Hematopoietic multipotent progenitor cell treated with erythropoietin and hydrocortisone succinate and interleukin-3 and kit ligand, for 8 days (in vitro differentiated cells): ENCODE data around the gene RIPPLY1.

Experiments
- DNase-seq: peaks from one replicate; pipeline ENCODE4 v3.0.0-alpha.2; 2015

Gene RIPPLY1

GRCh38 chrX:106903291-106903824 lies at the start of gene RIPPLY1:
RIPPLY1 (minus strand) TSS chrX:106903341; CDS start chrX:106903287, 54 bp downstream.
- no peak for DNase-seq

GRCh38 chrX:106952538-106952937 lies 49.4 kb upstream of the RIPPLY1 start:
- DNase-seq = no peak

GRCh38 chrX:106952089-106952488 lies 48.9 kb upstream of the RIPPLY1 start:
- no peak for DNase-seq

GRCh38 chrX:106951230-106951629 lies 48.1 kb upstream of the RIPPLY1 start:
- no peak for DNase-seq

- DNase-seq = no peak
These were observed 47.2 kb upstream of the RIPPLY1 start for GRCh38 chrX:106950381-106950780.

- DNase-seq = no peak
These were observed 46.2 kb upstream of the RIPPLY1 start for GRCh38 chrX:106949366-106949765.

- DNase-seq = no peak
These were observed 45.5 kb upstream of the RIPPLY1 start for GRCh38 chrX:106948641-106949040.

- no peak for DNase-seq
These were observed 43.3 kb upstream of the RIPPLY1 start for GRCh38 chrX:106946464-106946863.

- DNase-seq = no peak
These were observed 36.9 kb upstream of the RIPPLY1 start for GRCh38 chrX:106940068-106940467.

- DNase-seq = no peak
These were observed 36.4 kb upstream of the RIPPLY1 start for GRCh38 chrX:106939566-106939965.

GRCh38 chrX:106936246-106936645 lies 33.1 kb upstream of the RIPPLY1 start:
- DNase-seq = no peak

GRCh38 chrX:106935175-106935574 lies 32.0 kb upstream of the RIPPLY1 start:
- DNase-seq = no peak

GRCh38 chrX:106933538-106933961 lies 30.4 kb upstream of the RIPPLY1 start:
- DNase-seq = peak; percentile 17

- no peak for DNase-seq
These were observed 29.9 kb upstream of the RIPPLY1 start for GRCh38 chrX:106932960-106933537.

GRCh38 chrX:106932492-106932923 lies 29.4 kb upstream of the RIPPLY1 start:
- no peak for DNase-seq

GRCh38 chrX:106931831-106932491 lies 28.8 kb upstream of the RIPPLY1 start:
- no peak for DNase-seq

GRCh38 chrX:106928227-106928626 lies 25.1 kb upstream of the RIPPLY1 start:
- DNase-seq = no peak

GRCh38 chrX:106927700-106928099 lies 24.6 kb upstream of the RIPPLY1 start:
- no peak for DNase-seq

GRCh38 chrX:106927023-106927422 lies 23.9 kb upstream of the RIPPLY1 start:
- DNase-seq = no peak

- DNase-seq = no peak
These were observed 18.5 kb upstream of the RIPPLY1 start for GRCh38 chrX:106921637-106922036.

GRCh38 chrX:106919932-106920452 lies 16.9 kb upstream of the RIPPLY1 start, which contains the start of gene CLDN2:
CLDN2 (plus strand) TSS chrX:106920402; CDS start chrX:106928229, 7,827 bp downstream.
- DNase-seq = no peak

GRCh38 chrX:106917830-106918500 lies 14.8 kb upstream of the RIPPLY1 start:
- peak; percentile 85 for DNase-seq

- DNase-seq = no peak
These were observed 9.7 kb upstream of the RIPPLY1 start for GRCh38 chrX:106912864-106913263.

GRCh38 chrX:106906361-106906760 lies 3.2 kb upstream of the RIPPLY1 start:
- no peak for DNase-seq
